ENCODE measurements around the gene ARHGAP24. TPM values are rescaled to one million over a fixed set of nuclear protein-coding genes. Genes with fewer than 3 reads are reported as not detected.
"Not testable (repeated sequence)": the region's sequence is repeated elsewhere in the genome, so short reads cannot be mapped to it uniquely, and the experiment has no call there.

The ARHGAP24 gene
- total and polyA plus RNA-seq, 4 donors: 16.1 to 40.5 (median 24.4) TPM

- Histone ChIP-seq H3K27ac (ENCODE audit: low read depth, low read length) (no peak overlapping the region), H3K4me3 (ENCODE audit: low read depth, low read length) (no peak overlapping the region), H3K27me3 (ENCODE audit: control insufficient read depth, insufficient read depth, low read length) (no peaks in the 10 kb centered on the region), H3K4me1 (ENCODE audit: control insufficient read depth, insufficient read depth, low read length) (no peaks in the 10 kb centered on the region), H3K36me3 (ENCODE audit: control insufficient read depth, insufficient read depth, low read length) (no peaks in the 10 kb centered on the region), H3K9me3 (ENCODE audit: control insufficient read depth, insufficient read depth, low read length) (no peaks in the 10 kb centered on the region)
- WGBS (ENCODE audit: insufficient coverage): no CpG with 5 or more reads among the region's 3 CpGs
- no peak for DNase-seq (ENCODE audit: low read depth in 4 of 6, low spot score in 6 of 6)
Measured at GRCh38 chr4:85818700-85819099, 343.8 kb downstream of the ARHGAP24 start.

GRCh38 chr4:85820101-85820500, 345.2 kb downstream of the ARHGAP24 start:
- not testable (repeated sequence) for H3K27me3 ChIP-seq (ENCODE audit: control insufficient read depth, insufficient read depth, low read length); H3K9me3 ChIP-seq (ENCODE audit: control insufficient read depth, insufficient read depth, low read length); H3K4me3 ChIP-seq (ENCODE audit: low read depth, low read length); H3K36me3 ChIP-seq (ENCODE audit: control insufficient read depth, insufficient read depth, low read length); H3K27ac ChIP-seq (ENCODE audit: low read depth, low read length); H3K4me1 ChIP-seq (ENCODE audit: control insufficient read depth, insufficient read depth, low read length); DNase-seq (ENCODE audit: low read depth in 4 of 6, low spot score in 6 of 6)

- no peaks in the 10 kb centered on the region for H3K36me3 ChIP-seq (ENCODE audit: control insufficient read depth, insufficient read depth, low read length)
- WGBS (ENCODE audit: insufficient coverage): no CpG with 5 or more reads among the region's 2 CpGs
- H3K4me3 ChIP-seq (ENCODE audit: low read depth, low read length): no peak overlapping the region
- H3K4me1 ChIP-seq (ENCODE audit: control insufficient read depth, insufficient read depth, low read length): no peaks in the 10 kb centered on the region
- H3K27ac ChIP-seq (ENCODE audit: low read depth, low read length): no peak overlapping the region
- no peaks in the 10 kb centered on the region for H3K27me3 ChIP-seq (ENCODE audit: control insufficient read depth, insufficient read depth, low read length)
- DNase-seq (ENCODE audit: low read depth in 4 of 6, low spot score in 6 of 6): no peak
- no peaks in the 10 kb centered on the region for H3K9me3 ChIP-seq (ENCODE audit: control insufficient read depth, insufficient read depth, low read length)
Measured at GRCh38 chr4:85821688-85822455, 346.9 kb downstream of the ARHGAP24 start.

GRCh38 chr4:85823295-85823694, 348.3 kb downstream of the ARHGAP24 start:
- WGBS (ENCODE audit: insufficient coverage): no CpG with 5 or more reads among the region's 1 CpG
- Histone ChIP-seq H3K27ac (ENCODE audit: low read depth, low read length) (no peak overlapping the region), H3K4me1 (ENCODE audit: control insufficient read depth, insufficient read depth, low read length) (no peaks in the 10 kb centered on the region), H3K4me3 (ENCODE audit: low read depth, low read length) (no peak overlapping the region), H3K9me3 (ENCODE audit: control insufficient read depth, insufficient read depth, low read length) (no peaks in the 10 kb centered on the region), H3K27me3 (ENCODE audit: control insufficient read depth, insufficient read depth, low read length) (no peaks in the 10 kb centered on the region), H3K36me3 (ENCODE audit: control insufficient read depth, insufficient read depth, low read length) (no peaks in the 10 kb centered on the region)
- no peak for DNase-seq (ENCODE audit: low read depth in 4 of 6, low spot score in 6 of 6)

- H3K4me3 ChIP-seq (ENCODE audit: low read depth, low read length): no peak overlapping the region
- H3K27ac ChIP-seq (ENCODE audit: low read depth, low read length): no peak overlapping the region
- H3K27me3 ChIP-seq (ENCODE audit: control insufficient read depth, insufficient read depth, low read length): no peaks in the 10 kb centered on the region
- H3K4me1 ChIP-seq (ENCODE audit: control insufficient read depth, insufficient read depth, low read length): no peaks in the 10 kb centered on the region
- no peaks in the 10 kb centered on the region for H3K36me3 ChIP-seq (ENCODE audit: control insufficient read depth, insufficient read depth, low read length)
- no peaks in the 10 kb centered on the region for H3K9me3 ChIP-seq (ENCODE audit: control insufficient read depth, insufficient read depth, low read length)
- DNase-seq (ENCODE audit: low read depth in 4 of 6, low spot score in 6 of 6): no peak
- WGBS (ENCODE audit: insufficient coverage): 83% methylated on average over 2 of the region's 5 CpGs
Measured at GRCh38 chr4:85824166-85824945, 349.4 kb downstream of the ARHGAP24 start.

GRCh38 chr4:85826060-85826678, 351.2 kb downstream of the ARHGAP24 start:
- H3K36me3 ChIP-seq (ENCODE audit: control insufficient read depth, insufficient read depth, low read length): no peaks in the 10 kb centered on the region
- no peak overlapping the region for H3K27ac ChIP-seq (ENCODE audit: low read depth, low read length)
- H3K9me3 ChIP-seq (ENCODE audit: control insufficient read depth, insufficient read depth, low read length): no peaks in the 10 kb centered on the region
- no peak overlapping the region for H3K4me3 ChIP-seq (ENCODE audit: low read depth, low read length)
- peak in 2 of 6 donors; percentile 54 to 83 for DNase-seq (ENCODE audit: low read depth in 4 of 6, low spot score in 6 of 6)
- WGBS (ENCODE audit: insufficient coverage): 17% methylated on average over 3 of the region's 7 CpGs
- no peaks in the 10 kb centered on the region for H3K27me3 ChIP-seq (ENCODE audit: control insufficient read depth, insufficient read depth, low read length)
- no peaks in the 10 kb centered on the region for H3K4me1 ChIP-seq (ENCODE audit: control insufficient read depth, insufficient read depth, low read length)

- Histone ChIP-seq H3K4me3 (ENCODE audit: low read depth, low read length) (peak overlapping the region; percentile 13), H3K9me3 (ENCODE audit: control insufficient read depth, insufficient read depth, low read length) (no peaks in the 10 kb centered on the region), H3K36me3 (ENCODE audit: control insufficient read depth, insufficient read depth, low read length) (no peaks in the 10 kb centered on the region), H3K27ac (ENCODE audit: low read depth, low read length) (no peak overlapping the region), H3K4me1 (ENCODE audit: control insufficient read depth, insufficient read depth, low read length) (no peaks in the 10 kb centered on the region), H3K27me3 (ENCODE audit: control insufficient read depth, insufficient read depth, low read length) (no peaks in the 10 kb centered on the region)
- WGBS (ENCODE audit: insufficient coverage): 20% methylated on average over 2 of the region's 13 CpGs
- DNase-seq (ENCODE audit: low read depth in 4 of 6, low spot score in 6 of 6): peak in 3 of 6 donors; percentile 40 to 79 (median 48)
Measured at GRCh38 chr4:85828027-85828890, 353.3 kb downstream of the ARHGAP24 start.

GRCh38 chr4:85829276-85830051, 354.5 kb downstream of the ARHGAP24 start:
- H3K27me3 ChIP-seq (ENCODE audit: control insufficient read depth, insufficient read depth, low read length): no peaks in the 10 kb centered on the region
- H3K36me3 ChIP-seq (ENCODE audit: control insufficient read depth, insufficient read depth, low read length): no peaks in the 10 kb centered on the region
- H3K4me3 ChIP-seq (ENCODE audit: low read depth, low read length): no peak overlapping the region
- no peak overlapping the region for H3K27ac ChIP-seq (ENCODE audit: low read depth, low read length)
- no peak for DNase-seq (ENCODE audit: low read depth in 4 of 6, low spot score in 6 of 6)
- WGBS (ENCODE audit: insufficient coverage): no CpG with 5 or more reads among the region's 2 CpGs
- H3K9me3 ChIP-seq (ENCODE audit: control insufficient read depth, insufficient read depth, low read length): no peaks in the 10 kb centered on the region
- no peaks in the 10 kb centered on the region for H3K4me1 ChIP-seq (ENCODE audit: control insufficient read depth, insufficient read depth, low read length)
